NCI-H345 treated with DMSO at 0.1 percent for 48 hours (cell line): Measurements from ENCODE around the gene FRMD4A.

Source experiments
- DNase-seq: peaks from one replicate; lab custom pipeline; 2025; ENCODE audit not compliant: unreplicated experiment; lab: John Stamatoyannopoulos, UW

FRMD4A gene

DNA sequence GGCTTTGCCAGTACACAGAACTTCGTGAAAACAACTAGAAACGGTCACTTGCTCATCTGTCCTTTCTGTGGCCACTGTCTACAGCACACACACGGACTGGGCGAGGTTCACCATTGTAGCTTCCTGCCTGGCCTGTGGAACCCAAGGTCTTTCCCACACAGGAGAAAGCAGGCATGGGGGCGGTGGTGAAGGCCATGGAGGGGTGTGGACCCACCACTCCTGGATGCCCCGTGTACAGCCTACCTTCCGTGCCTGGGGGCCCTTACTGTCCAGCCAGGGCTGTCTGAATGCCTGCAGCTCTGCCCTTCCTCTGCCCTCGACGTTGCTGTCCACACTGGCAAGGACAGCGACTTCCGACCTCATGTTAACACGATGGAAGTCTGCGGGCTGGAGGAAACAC lies 635.1 kb downstream of the FRMD4A start:
- peak; percentile 16 for DNase-seq

DNA sequence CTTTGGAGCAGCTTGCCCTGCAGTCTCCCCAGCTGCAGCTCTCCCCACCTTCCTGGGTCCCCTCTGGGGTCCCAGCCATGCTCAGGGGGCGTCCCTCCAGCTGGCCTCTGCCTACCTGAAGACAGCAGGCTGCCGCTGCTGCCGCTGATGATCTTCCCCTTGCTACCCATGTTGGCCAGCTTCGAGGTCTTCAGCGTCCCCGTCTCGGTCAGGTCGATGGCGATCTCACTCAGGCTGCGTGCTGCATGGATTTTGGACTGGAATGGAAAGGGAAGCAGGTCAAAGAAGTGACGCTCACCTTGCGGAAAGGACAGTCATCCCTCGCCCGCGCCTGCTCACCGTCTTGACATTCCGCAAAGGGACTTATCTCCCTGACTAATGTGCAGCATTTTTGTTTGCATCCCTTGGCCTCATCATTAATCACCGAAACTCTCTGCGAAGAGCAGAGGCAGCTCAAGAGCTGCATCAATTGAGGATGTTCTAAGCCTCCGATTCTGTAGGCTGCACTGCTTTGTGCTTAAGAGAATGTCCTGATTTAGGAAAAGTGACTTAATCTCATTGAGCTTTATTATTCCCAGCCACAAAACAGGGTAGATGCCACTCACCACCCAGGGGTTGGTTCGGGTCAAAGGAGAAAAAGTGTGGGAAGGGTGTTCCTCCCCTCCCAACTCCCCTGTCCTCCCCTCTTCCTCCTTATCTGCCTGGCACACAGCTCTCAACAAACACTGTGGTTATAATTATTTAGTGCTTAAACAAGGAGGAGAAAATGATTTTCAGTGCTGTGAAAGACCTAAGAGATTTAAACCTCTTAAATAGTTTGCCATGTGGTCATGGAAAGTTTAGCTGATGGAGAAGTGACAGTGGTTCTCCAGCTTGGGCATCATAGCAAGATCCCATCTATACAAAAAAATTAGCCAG lies 636.7 kb downstream of the FRMD4A start:
- no peak for DNase-seq

DNA sequence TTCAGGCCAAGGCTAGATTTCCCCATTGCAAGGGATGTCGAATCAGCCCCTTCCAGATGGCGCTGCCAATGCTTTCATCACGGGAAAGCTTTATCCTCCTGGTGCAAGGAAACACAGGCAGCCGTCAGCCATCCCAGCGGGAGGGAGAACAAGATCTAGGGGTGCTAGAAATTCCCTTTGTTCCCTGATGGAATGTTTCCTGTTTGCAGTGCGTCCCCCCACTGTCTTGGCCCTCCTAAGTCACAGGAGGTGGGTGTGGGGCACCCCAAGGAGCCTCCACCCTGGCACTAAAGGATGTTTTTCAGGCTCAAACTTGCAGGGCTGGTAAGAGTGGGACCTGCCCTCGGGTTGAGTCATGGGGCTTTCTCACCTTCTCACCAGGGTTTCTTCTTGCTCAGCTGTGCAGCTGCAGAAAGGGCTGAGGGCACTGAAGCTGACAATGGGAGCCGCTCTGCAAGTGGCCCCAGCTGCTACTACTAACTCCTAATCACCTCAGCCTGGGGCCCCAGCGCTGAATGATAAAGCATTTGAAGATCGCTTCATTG lies 640.4 kb downstream of the FRMD4A start:
- DNase-seq = peak; percentile 42

DNA sequence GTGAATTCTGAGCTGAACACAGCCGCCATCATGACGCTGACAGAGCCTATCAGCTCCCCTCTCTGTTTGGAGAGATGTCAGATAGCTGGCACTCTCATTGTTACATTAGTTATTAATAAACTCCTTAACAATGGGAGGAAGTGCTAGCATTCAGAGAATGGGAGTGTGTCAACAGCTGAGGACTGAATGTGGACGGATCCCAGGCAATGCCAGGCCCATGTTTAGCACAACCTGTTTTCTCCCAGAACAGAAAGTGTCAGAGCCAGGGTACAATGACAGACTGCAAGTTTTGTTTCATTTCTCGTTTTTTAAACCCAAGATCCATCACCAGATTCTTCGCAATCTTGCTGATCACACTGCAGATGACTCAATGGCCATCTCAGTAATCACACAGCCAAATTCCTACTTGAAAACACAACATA lies 644.4 kb downstream of the FRMD4A start:
- no peak for DNase-seq

DNA sequence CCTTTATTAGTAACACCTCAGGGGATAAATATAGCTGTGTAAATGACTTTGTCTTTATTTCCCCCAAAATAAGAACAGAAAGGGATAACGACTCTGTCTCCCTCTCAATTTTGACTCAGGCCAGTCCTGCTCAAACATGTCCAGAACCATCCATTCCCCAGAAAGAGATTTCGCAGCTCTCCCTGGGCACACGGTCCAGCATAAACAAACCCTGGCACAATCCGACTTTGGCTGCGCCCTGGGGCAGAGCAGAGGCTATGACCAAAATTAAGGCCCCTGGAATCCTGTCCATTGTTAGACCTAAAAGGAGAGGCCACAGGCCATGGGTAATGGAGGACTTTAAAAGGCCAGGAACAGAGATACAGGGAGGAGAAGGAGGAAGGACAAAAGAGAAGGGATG lies 644.8 kb downstream of the FRMD4A start:
- DNase-seq = no peak

DNA sequence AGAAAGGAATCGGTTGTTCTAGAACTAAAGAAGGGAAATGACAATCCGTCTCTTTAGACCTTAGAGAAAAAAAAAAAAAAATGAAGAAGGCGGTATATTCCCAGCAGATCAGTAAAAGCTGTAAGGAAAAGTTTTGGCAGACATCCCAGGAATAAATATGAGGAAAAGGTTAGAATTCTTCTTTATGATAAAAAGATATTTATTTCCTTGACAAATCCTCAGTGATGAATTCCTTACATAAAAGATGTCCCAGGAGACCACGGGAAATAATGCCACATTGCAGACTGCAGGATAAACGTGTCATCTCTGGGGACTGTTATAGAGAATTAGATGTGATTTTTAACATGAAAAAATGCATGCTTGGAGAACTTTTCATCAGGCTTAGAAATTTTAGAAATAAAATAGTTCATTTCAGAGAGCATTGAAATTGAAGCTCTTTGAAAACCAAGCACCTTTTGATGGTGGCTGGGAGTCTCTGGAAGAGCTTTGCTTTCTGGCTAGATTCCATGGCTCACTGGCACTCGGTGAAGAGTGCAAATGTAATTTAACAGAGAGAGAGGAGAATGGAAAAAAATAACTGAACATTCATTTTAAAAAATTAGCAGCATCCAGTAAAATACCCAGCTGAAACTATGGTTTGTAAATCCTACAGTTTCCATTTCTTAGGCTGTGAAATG lies 645.8 kb downstream of the FRMD4A start:
- DNase-seq = no peak

DNA sequence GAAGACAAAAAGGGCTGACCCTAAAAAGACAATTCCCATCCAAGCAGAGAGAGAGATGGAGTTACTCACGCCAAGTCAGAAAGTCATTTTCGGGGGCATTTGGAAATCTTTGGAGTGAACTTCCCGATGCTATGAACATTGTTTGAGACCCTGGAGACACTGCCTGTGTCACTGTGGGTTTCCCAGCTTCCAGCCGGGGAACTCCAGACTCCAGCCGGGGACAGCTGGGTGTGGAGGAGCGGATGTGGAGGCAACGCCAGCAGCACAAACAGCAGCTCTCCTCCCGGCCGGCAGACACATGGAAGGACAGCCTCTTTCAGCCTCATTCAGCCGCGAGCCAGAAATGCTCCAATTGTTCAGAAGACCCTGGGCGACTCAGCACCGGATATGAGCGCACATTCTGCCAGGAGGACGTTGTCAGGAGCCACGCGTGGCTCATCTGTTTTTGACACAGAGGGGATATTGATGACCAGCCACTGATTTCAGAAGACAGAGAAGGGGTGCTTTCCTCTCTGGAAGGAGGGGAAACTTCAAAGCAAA lies 646.4 kb downstream of the FRMD4A start:
- no peak for DNase-seq

DNA sequence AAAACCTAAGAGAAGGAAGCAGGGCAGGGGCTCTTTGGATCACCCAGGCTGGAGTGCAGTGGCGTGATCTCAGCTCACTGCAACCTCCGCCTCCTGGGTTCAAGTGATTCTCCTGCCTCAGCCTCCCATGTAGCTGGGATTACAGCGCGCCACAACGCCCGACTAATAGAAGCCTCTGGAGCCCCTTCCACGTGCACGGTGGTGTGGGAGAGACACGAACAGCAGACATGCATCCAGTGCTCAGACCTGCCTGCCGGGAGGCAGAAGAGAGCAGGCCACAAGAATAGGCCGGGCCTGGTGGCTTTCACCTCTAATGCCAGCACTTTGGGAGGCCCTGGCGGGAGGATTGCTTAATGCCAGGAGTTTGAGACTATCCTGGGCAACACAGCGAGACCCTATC lies 647.7 kb downstream of the FRMD4A start:
- DNase-seq = no peak

DNA sequence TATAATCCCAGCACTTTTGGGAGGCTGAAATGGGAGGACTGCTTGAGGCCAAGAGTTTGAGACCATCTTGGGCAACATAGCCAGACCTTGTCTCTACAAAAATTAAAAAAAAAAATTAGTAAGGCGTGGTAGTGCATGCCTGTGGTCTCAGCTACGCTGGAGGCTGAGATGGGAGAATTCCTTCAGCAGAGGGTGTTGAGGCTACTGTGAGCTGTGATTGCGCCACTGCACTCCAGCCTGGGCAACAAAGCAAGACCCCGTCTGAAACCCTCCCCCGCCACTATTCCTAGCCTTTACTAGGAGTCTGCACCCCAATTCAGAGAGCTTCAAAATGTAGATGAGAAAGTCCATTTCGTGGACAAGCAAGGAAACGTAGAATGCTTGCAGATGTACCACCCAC lies 648.8 kb downstream of the FRMD4A start:
- DNase-seq = no peak

DNA sequence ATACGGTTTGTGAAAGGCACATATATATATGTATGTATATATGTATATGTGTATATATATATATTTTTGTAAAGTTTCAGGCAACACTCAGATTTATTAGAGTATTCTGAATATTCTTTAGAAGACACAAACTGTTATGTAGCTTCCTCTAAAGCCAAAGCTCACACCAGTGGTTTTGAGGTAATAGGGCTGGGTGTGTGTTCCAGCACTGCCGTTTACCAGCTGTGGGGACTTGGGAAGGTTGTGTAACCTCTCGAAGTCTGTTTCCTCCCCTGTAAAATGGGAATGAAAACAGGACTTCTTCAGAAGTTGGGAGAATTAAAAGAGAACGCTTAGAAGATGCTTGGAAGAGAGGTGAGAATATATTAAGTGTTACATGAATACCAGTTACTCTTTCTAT lies 649.2 kb downstream of the FRMD4A start:
- no peak for DNase-seq

DNA sequence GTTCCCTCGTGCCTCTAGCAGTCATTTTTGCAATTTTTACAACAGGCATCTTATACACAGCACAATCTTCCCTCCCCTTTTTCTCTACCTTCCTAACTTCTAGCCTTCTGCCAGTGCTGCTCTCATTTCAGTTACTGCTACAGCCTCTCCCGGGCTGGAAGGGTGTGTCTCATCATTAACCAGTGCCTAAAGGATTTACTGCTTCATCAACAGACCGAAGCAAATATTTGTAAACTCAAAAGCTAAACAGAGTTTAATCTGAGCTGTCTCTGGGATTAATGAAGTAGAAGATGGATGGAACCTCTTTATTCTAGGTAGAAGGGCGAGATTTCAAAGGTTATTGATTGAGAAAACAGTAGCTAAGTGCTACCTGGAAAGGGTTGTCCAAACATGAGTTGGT lies 649.6 kb downstream of the FRMD4A start:
- DNase-seq = no peak

DNA sequence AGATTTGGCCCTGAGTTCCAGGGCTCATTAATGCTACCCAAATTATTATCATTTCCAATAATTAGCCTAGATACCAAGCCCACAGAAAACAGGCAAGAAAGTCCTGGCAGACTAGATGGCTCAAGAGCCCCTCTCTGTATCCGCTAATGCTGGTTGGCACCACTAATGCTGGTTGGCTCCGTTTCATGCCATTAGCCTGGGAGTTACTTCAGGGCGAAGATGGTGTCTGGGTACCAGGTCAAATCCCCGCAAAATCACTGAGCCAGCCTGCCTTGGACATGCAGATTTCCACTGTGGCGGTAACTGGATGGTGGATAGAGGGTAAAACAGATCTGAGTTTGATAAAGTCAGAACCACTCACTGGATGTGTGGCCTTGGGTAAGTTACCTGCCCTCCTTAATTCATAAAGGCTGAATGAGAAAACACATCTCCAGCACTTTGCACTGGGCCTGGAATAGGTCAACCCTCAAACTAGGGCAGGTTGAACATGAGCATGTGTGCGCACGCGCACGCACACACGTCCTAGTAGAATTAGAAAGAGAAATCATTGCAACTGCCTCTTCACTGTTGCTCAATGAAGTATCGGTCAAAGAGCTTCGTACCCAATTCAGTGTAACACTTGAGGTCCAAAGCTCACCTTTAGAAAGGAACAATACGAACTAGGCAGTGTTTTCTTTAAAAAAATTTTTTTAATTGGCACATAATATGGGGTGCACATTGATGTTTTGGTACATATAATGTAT lies 652.5 kb downstream of the FRMD4A start:
- no peak for DNase-seq

DNA sequence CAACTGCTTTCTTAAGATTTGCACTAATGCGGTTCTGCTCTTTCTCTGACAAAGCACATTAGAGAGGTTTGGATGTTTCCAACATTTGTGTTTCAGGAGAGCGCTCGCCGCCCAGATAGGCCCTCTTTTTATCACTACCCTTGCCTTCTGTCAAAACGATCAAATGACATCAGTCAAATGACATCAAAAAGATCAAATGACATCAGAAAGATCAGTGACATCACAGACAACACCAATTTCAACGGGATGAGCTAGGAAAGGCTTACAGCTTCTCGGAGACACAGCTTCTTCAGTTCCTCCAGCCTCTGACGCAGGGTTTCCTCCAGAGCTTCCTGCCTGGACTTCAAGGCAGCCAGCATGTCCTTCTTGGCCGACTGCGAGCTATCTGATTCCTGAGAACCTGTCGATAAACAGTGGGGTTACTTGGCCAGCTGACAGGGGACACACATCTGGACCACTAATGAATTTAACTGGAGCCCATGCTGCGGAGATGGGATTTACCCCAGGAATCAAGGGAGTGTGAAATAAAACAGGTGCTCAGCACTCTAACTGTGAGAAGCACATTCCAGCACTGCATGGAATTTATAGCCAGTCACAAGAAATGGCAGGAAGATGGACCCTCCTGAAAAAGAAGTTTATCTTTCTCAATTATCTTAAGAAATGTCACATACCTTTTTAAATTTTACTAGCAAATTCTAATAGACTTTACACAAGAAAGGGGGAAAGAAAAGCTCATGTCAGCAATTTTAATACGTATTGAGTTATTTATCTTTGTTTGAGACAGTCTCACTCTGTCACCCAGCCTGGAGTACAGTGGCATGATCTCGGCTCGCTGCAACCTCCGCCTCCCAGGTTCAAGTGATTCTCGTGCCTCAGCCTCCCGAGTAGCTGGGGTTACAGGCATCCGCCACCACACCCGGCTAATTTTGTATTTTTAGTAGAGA lies 655.8 kb downstream of the FRMD4A start:
- no peak for DNase-seq

DNA sequence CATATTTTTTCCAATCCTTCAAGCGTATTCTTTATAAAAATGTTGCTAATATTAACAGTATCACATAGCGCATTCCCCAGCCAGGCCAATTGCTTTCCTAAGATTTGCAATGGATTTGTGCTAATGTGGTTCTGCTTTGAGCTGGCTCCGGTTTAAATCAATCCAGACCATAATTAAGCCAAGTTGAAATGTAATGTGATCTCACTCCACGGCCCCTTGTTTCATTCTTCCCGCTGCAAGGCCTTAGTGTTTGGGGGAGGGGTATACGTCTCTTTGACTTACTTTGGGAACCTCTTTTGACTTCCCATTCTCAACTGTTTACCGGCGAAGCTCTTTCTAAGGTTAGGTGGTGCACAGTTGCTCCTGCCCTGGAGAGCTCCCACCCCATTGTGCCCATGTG lies 657.6 kb downstream of the FRMD4A start:
- no peak for DNase-seq

DNA sequence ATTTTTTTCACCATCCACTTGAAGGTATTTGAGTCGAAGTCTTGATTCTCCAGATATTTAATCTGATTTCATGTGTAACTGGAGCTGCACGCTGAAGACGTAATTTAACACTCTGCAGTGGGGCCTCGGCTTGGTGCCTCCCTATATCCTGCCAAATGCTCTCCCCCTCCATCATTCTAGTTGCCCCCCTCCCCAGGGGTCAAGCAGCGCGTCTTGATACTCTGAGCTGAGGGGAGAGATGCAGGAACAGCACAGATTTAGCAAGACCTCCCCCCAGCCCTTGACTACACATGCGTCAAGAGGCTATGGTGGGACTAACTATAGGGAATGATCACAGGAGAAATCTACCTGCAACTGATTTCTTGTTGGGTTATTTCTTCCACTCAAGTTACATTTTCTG lies 658.2 kb downstream of the FRMD4A start:
- no peak for DNase-seq

DNA sequence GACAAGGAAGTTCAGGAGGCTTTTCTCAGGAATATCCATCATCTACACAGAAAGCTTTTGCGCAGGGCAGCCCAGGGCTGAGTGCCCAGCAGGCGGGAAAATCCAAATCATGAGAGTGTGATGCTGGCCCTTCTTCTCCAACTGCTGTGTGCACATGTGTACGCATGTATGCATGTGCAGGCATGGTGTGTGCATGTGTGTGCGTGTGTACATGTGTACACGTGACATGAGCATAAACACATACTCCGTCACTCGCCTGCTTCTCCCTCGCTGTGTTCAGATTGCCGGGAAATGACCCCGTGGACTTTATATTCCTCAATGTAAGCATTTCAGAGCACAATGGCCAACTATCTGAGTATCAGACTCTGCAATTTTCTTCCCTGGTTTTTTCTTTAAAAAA lies 658.8 kb downstream of the FRMD4A start:
- no peak for DNase-seq

DNA sequence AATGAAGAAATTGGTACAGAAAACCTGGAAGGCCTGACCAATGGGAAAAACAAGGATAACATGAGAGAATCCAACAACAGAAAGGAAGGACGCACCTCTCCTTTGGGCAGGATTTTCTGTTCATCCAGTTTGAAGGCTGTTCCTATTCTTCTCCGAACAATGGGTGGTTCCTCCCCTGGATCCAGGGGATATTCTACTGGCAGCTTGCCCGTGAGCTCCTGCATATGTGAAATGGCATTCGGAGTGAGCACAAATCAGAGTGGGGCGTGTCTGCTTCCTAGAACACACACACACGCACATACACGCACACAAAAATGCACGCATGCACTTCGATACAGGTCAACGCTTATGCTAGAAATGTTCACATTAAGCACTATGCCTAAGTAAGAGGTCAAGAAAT lies 660.4 kb downstream of the FRMD4A start:
- DNase-seq = no peak

DNA sequence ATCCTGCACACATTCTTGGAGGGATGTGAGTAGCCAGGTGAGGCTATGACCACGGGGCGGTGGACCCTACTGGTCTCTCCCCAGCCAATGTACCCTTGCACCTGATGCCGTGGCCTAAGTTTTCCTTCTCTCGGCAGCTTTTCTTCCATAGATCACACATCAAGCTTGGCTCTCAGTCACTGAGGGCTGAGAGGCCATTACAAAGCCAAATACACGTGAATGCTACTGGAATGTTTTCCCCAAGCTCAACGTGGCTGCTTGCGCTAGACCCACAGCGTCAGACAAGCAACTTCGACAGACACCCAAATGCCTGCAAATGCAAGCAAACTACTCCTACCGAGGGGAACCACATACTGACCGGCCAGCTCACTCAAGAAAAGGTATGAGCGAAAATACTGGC lies 660.8 kb downstream of the FRMD4A start:
- DNase-seq = no peak

DNA sequence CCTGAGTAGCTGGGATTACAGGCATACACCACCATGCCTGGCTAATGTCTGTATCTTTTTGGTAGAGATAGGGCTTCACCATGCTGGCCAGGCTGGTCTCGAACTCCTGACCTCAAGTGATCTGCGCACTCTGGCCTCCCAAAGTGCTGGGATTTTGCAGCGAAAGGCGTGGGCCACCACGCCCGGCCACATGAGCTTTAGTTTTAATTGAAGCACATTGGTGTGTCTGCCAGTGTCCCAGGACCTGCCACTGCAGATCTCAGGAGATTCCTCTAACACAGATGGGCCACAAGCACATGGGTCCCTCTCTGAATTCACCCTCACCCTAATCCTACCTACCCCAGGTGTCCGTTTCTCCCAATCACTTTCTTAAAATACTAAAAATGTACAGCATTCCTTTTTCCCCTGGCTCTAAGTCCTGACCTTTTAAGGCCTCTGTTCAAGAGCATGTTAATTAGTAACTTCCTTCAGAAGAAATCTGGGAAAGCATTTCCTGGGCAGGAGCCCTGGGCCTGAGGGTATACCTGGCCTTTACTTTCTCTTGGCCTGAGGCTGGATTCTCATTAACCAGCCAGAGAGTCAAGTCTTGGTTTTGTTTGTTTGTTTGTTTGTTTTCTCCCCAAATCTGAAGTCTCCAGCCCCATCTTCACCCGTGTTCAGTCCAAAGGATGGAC lies 661.4 kb downstream of the FRMD4A start:
- no peak for DNase-seq

DNA sequence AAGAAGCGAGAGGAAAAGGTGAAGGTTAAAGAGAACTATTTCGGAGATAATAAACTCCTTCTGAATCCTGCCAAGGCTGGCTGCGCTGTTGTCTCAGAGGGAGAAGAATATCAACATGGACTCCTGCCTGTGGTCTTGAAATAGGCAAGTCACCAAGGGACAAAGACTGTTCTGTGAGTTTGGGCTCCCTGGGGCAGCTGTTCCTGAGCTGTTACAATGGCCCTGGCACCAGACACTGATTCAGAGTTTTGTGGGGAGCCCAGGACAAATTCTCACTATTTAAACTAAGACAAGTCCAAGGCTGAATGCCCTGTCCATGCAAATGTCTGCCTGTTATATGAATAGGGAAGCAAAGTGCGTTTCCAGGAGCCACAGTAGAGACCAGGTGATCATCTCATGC lies 662.6 kb downstream of the FRMD4A start:
- no peak for DNase-seq
